HFFc6 (cell line): ENCODE measurements around the gene COL9A2. TPM values are rescaled to one million over a fixed set of nuclear protein-coding genes. Genes with fewer than 3 reads are reported as not detected.

Experiments
- DNase-seq: peaks from one replicate; pipeline ENCODE4 v3.0.0-alpha.2; 2018
- H3K27ac Mint-ChIP-seq: 2 replicates; pipeline ENCODE4 v1.8.0; 2020; ENCODE audit warnings: mild to moderate bottlenecking, mixed read lengths
- H3K27me3 Mint-ChIP-seq: 2 replicates; pipeline ENCODE4 v1.8.0; 2021; ENCODE audit warnings: mild to moderate bottlenecking, moderate library complexity, mixed read lengths; ENCODE audit not compliant: insufficient read depth
- H3K36me3 Mint-ChIP-seq: 2 replicates; pipeline ENCODE4 v1.8.0; 2021; ENCODE audit warnings: low read depth, mixed read lengths
- H3K4me1 Mint-ChIP-seq: 2 replicates; pipeline ENCODE4 v1.8.0; 2020; ENCODE audit warnings: low read depth, mixed read lengths
- H3K4me3 Mint-ChIP-seq: 2 replicates; pipeline ENCODE4 v1.8.0; 2020; ENCODE audit warnings: mild to moderate bottlenecking, moderate library complexity, mixed read lengths
- H3K9me3 Mint-ChIP-seq: 2 replicates; pipeline ENCODE4 v1.8.0; 2020; ENCODE audit warnings: mild to moderate bottlenecking, mixed read lengths
- CTCF ChIP-seq: fragments of 200-600 bp; sonication (generic); IDR thresholded peaks from 2 replicates; pipeline ENCODE4 v1.5.0; 2021; ENCODE audit warnings: antibody characterized with exemption, mild to moderate bottlenecking
- total RNA-seq, 6 experiments: library from RNA; stranded (reverse); fragmentation: NEBNext Ultra II Directional; extraction: Animal tissue kit (Norgen Biotek cat#: 25700); gene quantifications; 2 replicates in 1 of 6; 3 replicates in 5 of 6; pipeline ENCODE4 v1.2.3, GENCODE V29; 2021

COL9A2 gene
- total RNA-seq, 6 experiments from 2014 or later, result 0.07 to 0.48 (median 0.32) TPM

- H3K27ac Mint-ChIP-seq, result no peak overlapping the region
- H3K9me3 Mint-ChIP-seq, result no peaks in the 10 kb centered on the region
- no peak for TF ChIP-seq CTCF
- H3K27me3 Mint-ChIP-seq, result no peaks in the 10 kb centered on the region
- H3K36me3 Mint-ChIP-seq, result peaks cover 34% of the 10 kb centered on the region
- H3K4me3 Mint-ChIP-seq, result no peak overlapping the region
- H3K4me1 Mint-ChIP-seq, result peaks cover 57% of the 10 kb centered on the region
- DNase-seq, result no peak
These were observed 51.8 kb downstream of the COL9A2 start for GRCh38 chr1:40265298-40265697.

- Mint-ChIP-seq H3K36me3 (peaks cover 27% of the 10 kb centered on the region), H3K4me3 (no peak overlapping the region), H3K27ac (no peak overlapping the region), H3K9me3 (no peaks in the 10 kb centered on the region), H3K27me3 (no peaks in the 10 kb centered on the region), H3K4me1 (peaks cover 49% of the 10 kb centered on the region)
- DNase-seq, result no peak
- no peak for TF ChIP-seq CTCF
These were observed 52.7 kb downstream of the COL9A2 start for GRCh38 chr1:40264354-40264781.

GRCh38 chr1:40258445-40258769, 58.7 kb downstream of the COL9A2 start:
- Mint-ChIP-seq H3K4me3 (peak overlapping the region; percentile 96), H3K4me1 (peaks cover 33% of the 10 kb centered on the region), H3K27me3 (peaks cover 2% of the 10 kb centered on the region; the same call in 1 of the 2 replicates), H3K9me3 (no peaks in the 10 kb centered on the region), H3K27ac (peak overlapping the region; percentile 99), H3K36me3 (peaks cover 18% of the 10 kb centered on the region)
- TF ChIP-seq CTCF, result no peak
- DNase-seq, result no peak

GRCh38 chr1:40257688-40258444, 59.2 kb downstream of the COL9A2 start, which contains the start of gene ZMPSTE24:
Gene ZMPSTE24 (plus strand): TSS chr1:40258236. CDS start chr1:40258272, 36 bp downstream.
- peaks cover 12% of the 10 kb centered on the region for H3K36me3 Mint-ChIP-seq
- H3K4me3 Mint-ChIP-seq, result peak within 1 kb of the TSS; percentile 96
- no peak for TF ChIP-seq CTCF
- H3K9me3 Mint-ChIP-seq, result no peaks in the 10 kb centered on the region
- peaks cover 28% of the 10 kb centered on the region for H3K4me1 Mint-ChIP-seq
- DNase-seq, result peak; percentile 99
- H3K27me3 Mint-ChIP-seq, result peaks cover 2% of the 10 kb centered on the region; the same call in 1 of the 2 replicates
- peak within 1 kb of the TSS; percentile 99 for H3K27ac Mint-ChIP-seq

- DNase-seq, result no peak
- Mint-ChIP-seq H3K27ac (peak overlapping the region; percentile 99), H3K36me3 (peaks cover 8% of the 10 kb centered on the region; the same call in 1 of the 2 replicates), H3K27me3 (peaks cover 2% of the 10 kb centered on the region; the same call in 1 of the 2 replicates), H3K9me3 (no peaks in the 10 kb centered on the region), H3K4me1 (peaks cover 23% of the 10 kb centered on the region), H3K4me3 (peak overlapping the region; percentile 96)
- no peak for TF ChIP-seq CTCF
These were observed 59.8 kb downstream of the COL9A2 start for GRCh38 chr1:40257313-40257687.
